Lung (tissue), 12 donors: Measurements from ENCODE around the gene LRP1. TPM values are rescaled to one million over a fixed set of nuclear protein-coding genes. Genes with fewer than 3 reads are reported as not detected.

Experiments
- ATAC-seq: fragments of 200-7000 bp; cut with Tn5 transposase; one replicate; pipeline ENCODE4 v1.9.1; 2020; ENCODE audit warnings: moderate number of reproducible peaks; ENCODE audit not compliant: insufficient read depth, low FRiP score
- DNase-seq, 3 donors: peaks; one replicate each; pipeline ENCODE4 v3.0.0-alpha.2; 2013 to 2017
- H3K27ac ChIP-seq, 2 donors: one replicate each; pipeline ENCODE4 v1.5.1; 2013; ENCODE audit warnings: mild to moderate bottlenecking in 2 of 2, moderate library complexity in 2 of 2, control low read depth in 1 of 2, inconsistent platforms in 1 of 2, low read depth in 1 of 2, low read length in 1 of 2
- H3K27me3 ChIP-seq, 3 donors: one replicate each; pipeline ENCODE4 v1.5.1; 2013; ENCODE audit warnings: low read length in 2 of 3; ENCODE audit not compliant: control insufficient read depth in 3 of 3, insufficient read depth in 3 of 3
- H3K36me3 ChIP-seq, 4 donors: one replicate each; pipeline ENCODE4 v1.5.1; 2013; ENCODE audit warnings: low read length in 4 of 4, mild to moderate bottlenecking in 1 of 4, moderate library complexity in 1 of 4; ENCODE audit not compliant: control insufficient read depth in 4 of 4, insufficient read depth in 4 of 4
- H3K4me1 ChIP-seq, 5 donors: one replicate each; pipeline ENCODE4 v1.5.1; 2013; ENCODE audit warnings: low read length in 5 of 5, mild to moderate bottlenecking in 2 of 5, moderate library complexity in 1 of 5; ENCODE audit not compliant: control insufficient read depth in 5 of 5, insufficient read depth in 5 of 5
- H3K4me3 ChIP-seq: one replicate; pipeline ENCODE4 v1.5.1; 2013; ENCODE audit warnings: mild to moderate bottlenecking, control low read depth, moderate library complexity
- H3K9ac ChIP-seq, 2 donors: one replicate each; pipeline ENCODE4 v1.5.1; 2013; ENCODE audit warnings: low read length in 2 of 2, control low read depth in 1 of 2; ENCODE audit not compliant: insufficient read depth in 1 of 2
- H3K9me3 ChIP-seq, 4 donors: one replicate each; pipeline ENCODE4 v1.5.1; 2013; ENCODE audit warnings: low read length in 3 of 4, mild to moderate bottlenecking in 1 of 4, moderate library complexity in 1 of 4; ENCODE audit not compliant: control insufficient read depth in 4 of 4, insufficient read depth in 3 of 4
- WGBS, 2 donors: extraction: QIAGEN DNeasy Blood & Tissue Kit; methylation state at CpG; one replicate each; pipeline ENCODE4 v1.1.7; 2013; 5-methylcytosine and 5-hydroxymethylcytosine counted together
- polyA plus RNA-seq, 2 donors: library from polyadenylated mRNA; stranded (reverse); fragments of 200-250 nt; gene quantifications; one replicate each; pipeline ENCODE4 v1.2.1, GENCODE V29; 2013
- total RNA-seq, 2 donors: library from RNA; depleted of rRNA in 1 of 2; stranded (reverse); fragments of >200 nt in 1 of 2; gene quantifications; one replicate each; pipeline ENCODE4 v1.2.1, GENCODE V29; 2014 to 2021
- TF ChIP-seq, protein P1 (sequence below): IDR thresholded peaks from 2 replicates; pipeline ENCODE4 v1.5.1; 2012; ENCODE audit warnings: mild to moderate bottlenecking; ENCODE audit errors: control extremely low read depth, extremely low read depth
- donor health status: control.
- donor health status: control.
- donor health status: Bipolar disorder and iron deficiency.
- donor health status: healthy.
- donor health status: DM: yes; HTN: yes; CAD: no.

LRP1 gene
- total and polyA plus RNA-seq, 4 donors = 52.6 to 338 (median 122) TPM

DNA sequence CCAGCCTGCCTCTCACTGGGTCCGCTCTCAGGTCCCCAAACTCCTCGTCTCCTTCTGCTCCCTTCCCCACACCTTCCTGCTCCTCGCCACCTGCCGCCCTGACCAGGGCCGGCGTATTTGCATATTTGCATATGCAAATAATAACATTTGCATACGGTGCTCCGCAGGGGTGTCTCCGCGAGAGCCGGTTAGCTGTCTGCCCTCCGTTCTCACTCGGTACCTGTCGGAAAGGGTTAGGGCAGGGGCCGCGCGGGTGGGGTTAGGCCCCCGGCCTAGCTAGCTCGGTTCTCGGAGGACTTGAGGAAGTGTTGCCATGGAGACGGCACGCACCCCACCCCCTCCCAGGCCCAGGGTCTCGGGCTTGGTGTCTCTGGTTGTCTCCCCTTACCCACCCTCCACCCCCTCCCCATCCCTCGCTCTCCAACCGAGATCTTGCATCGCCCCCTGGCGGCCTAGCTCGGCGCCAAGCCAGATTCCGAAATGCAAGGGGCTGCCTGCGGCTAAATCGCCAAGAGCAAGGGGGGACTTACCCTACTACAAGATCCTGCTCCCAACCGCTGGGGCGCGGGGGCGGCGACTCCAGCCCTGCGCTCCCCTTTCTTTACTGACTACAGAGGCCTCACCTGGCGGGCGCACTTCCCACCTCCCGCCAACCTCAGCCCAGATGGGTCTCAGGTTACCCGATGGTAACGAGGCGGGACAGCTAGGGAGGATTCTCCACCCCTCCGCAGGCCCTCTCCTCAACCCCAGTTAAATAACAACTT lies 114.6 kb downstream of the LRP1 start:
- Histone ChIP-seq H3K9me3 (no peaks in the 10 kb centered on the region), H3K4me3 (no peak overlapping the region), H3K4me1 (peaks cover 4 to 46% (median 11%) of the 10 kb centered on the region in 5 donors), H3K27ac (no peak overlapping the region), H3K27me3 (peaks cover 0 to 64% (median 42%) of the 10 kb centered on the region in 3 donors), H3K9ac (no peak overlapping the region), H3K36me3 (no peaks in the 10 kb centered on the region)
- ATAC-seq (no peak), DNase-seq (peak; percentile 72 to 80 (median 77))
- WGBS, 2 donors = 1 to 2% methylated on average over 45 of the region's 45 CpGs
- TF ChIP-seq, protein P1, sequence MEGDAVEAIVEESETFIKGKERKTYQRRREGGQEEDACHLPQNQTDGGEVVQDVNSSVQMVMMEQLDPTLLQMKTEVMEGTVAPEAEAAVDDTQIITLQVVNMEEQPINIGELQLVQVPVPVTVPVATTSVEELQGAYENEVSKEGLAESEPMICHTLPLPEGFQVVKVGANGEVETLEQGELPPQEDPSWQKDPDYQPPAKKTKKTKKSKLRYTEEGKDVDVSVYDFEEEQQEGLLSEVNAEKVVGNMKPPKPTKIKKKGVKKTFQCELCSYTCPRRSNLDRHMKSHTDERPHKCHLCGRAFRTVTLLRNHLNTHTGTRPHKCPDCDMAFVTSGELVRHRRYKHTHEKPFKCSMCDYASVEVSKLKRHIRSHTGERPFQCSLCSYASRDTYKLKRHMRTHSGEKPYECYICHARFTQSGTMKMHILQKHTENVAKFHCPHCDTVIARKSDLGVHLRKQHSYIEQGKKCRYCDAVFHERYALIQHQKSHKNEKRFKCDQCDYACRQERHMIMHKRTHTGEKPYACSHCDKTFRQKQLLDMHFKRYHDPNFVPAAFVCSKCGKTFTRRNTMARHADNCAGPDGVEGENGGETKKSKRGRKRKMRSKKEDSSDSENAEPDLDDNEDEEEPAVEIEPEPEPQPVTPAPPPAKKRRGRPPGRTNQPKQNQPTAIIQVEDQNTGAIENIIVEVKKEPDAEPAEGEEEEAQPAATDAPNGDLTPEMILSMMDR = peak; percentile 33

DNA sequence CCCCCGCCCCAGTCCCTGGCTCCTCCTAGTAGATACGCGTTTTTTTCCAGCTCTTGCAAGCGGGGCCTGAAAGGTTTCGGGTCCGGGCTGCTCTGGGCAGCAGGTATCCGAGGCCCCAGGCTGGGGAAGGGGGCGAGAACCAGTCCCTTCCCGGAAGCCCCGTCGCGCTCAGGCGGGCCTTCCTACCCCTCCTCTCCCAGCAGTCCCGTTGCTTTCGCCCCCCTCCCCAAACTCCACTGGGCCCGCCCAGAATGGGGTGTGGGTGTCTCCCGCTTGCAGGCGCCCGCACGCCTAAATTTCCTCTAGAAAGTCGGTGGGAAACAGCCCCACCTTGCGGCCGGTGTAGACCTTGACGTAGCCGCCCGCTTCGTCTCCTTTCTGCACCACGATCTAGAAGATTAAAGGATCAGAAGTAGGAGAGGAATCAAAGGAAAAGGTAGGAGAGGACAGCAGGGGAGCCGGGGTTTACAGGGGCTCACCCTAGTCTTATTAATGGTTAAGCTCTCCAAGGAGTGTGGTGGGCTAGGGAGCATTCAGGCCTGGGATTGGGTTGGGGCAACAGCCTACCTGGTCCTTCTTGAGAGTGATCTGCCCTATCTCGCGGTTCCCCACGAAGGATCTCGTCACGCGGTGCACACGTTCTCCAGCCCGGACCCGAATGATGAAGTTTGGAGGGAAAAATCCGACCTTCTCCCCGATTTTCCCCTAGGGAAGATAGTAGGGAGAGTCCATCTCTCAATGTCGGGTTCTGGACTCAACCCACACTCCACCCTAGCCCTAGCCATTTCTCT lies 115.4 kb downstream of the LRP1 start:
- Histone ChIP-seq H3K27me3 (peaks cover 0 to 56% (median 37%) of the 10 kb centered on the region in 3 donors), H3K27ac (no peak overlapping the region), H3K4me3 (no peak overlapping the region), H3K36me3 (no peaks in the 10 kb centered on the region), H3K4me1 (peaks cover 4 to 40% (median 8%) of the 10 kb centered on the region in 5 donors), H3K9me3 (no peaks in the 10 kb centered on the region), H3K9ac (no peak overlapping the region)
- ATAC-seq (no peak), DNase-seq (peak; percentile 77 to 80 (median 79))
- 8 to 10% methylated on average over 41 of the region's 41 CpGs for whole genome bisulfite sequencing, 2 donors
- TF ChIP-seq, protein P1 = peak; percentile 58

DNA sequence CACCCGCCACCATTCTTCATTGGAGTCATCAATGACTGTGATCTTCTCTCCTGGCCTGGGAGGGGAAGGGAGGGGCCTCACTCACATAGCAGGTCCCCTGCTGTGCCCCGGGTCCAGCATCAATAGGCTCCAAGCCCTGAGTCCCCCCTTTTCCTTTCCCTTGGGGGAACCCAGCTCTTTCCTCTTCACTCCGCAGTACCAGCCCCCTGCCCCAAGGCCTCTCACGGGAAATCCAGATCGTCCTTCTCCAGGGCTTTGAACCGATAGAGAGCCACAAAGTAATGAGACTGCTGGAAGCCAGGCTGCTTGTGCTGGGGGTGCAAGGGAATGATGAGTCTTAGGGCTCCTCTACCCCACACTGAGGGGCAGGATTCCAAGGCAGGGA lies 116.0 kb downstream of the LRP1 start:
- peaks cover 0 to 52% (median 36%) of the 10 kb centered on the region in 3 donors for H3K27me3 ChIP-seq

More for the DNA sequence above, 116.0 kb downstream of the LRP1 start:
- no peak for DNase-seq
- Histone ChIP-seq H3K9me3 (no peaks in the 10 kb centered on the region), H3K9ac (no peak overlapping the region), H3K27ac (no peak overlapping the region), H3K4me1 (peaks cover 4 to 34% (median 8%) of the 10 kb centered on the region in 5 donors), H3K4me3 (no peak overlapping the region), H3K36me3 (no peaks in the 10 kb centered on the region)
- ATAC-seq = no peak
- TF ChIP-seq, protein P1 = no peak
- 70 to 76% methylated on average over 6 of the region's 6 CpGs for WGBS, 2 donors
